Endothelial cell of hepatic sinusoid (primary cell): ENCODE measurements around the gene SLC7A9.
"Not testable (repeated sequence)": the region's sequence is repeated elsewhere in the genome, so short reads cannot be mapped to it uniquely, and the experiment has no call there.

ENCODE experiments used
- in situ Hi-C: cut with HindIII; loops from 2 replicates; pipeline ENCODE4 v1.10.0; 2017; ENCODE audit warnings: low sequenced_read_pairs

Gene SLC7A9

GRCh38 chr19:32886241-32886640, 16.7 kb upstream of the SLC7A9 start:
- in situ Hi-C loops: no loop called here

- in situ Hi-C loops: not testable (repeated sequence)
Observed at GRCh38 chr19:32885255-32885654, 15.7 kb upstream of the SLC7A9 start.

GRCh38 chr19:32881766-32882165, 12.2 kb upstream of the SLC7A9 start:
- in situ Hi-C loops: no loop called here

GRCh38 chr19:32880622-32881021, 11.1 kb upstream of the SLC7A9 start:
- in situ Hi-C loops: no loop called here

GRCh38 chr19:32879741-32880140, 10.2 kb upstream of the SLC7A9 start:
- in situ Hi-C loops: no loop called here

GRCh38 chr19:32878988-32879387, 9.4 kb upstream of the SLC7A9 start:
- in situ Hi-C loops: no loop called here

GRCh38 chr19:32877977-32878745, 8.6 kb upstream of the SLC7A9 start:
- in situ Hi-C loops: no loop called here

GRCh38 chr19:32877323-32877912, 7.9 kb upstream of the SLC7A9 start:
- in situ Hi-C loops: no loop called here

GRCh38 chr19:32876919-32877285, 7.3 kb upstream of the SLC7A9 start:
- in situ Hi-C loops: no loop called here

GRCh38 chr19:32876236-32876918, 6.8 kb upstream of the SLC7A9 start:
- in situ Hi-C loops: no loop called here

- in situ Hi-C loops: no loop called here
Observed at GRCh38 chr19:32875428-32875827, 5.9 kb upstream of the SLC7A9 start.

GRCh38 chr19:32874605-32875004, 5.0 kb upstream of the SLC7A9 start:
- in situ Hi-C loops: no loop called here

- in situ Hi-C loops: no loop called here
Observed at GRCh38 chr19:32873247-32873959, 3.8 kb upstream of the SLC7A9 start.

GRCh38 chr19:32872391-32872790, 2.8 kb upstream of the SLC7A9 start:
- in situ Hi-C loops: no loop called here

GRCh38 chr19:32870981-32871451, 1.4 kb upstream of the SLC7A9 start:
- in situ Hi-C loops: no loop called here

GRCh38 chr19:32869966-32870573, 503 bp upstream of the SLC7A9 start:
- in situ Hi-C loops: no loop called here

- in situ Hi-C loops: no loop called here
Observed at GRCh38 chr19:32868206-32868950, 1.2 kb downstream of the SLC7A9 start.

GRCh38 chr19:32867436-32867835, 2.1 kb downstream of the SLC7A9 start:
- in situ Hi-C loops: not testable (repeated sequence)

- in situ Hi-C loops: no loop called here
Observed at GRCh38 chr19:32866564-32867265, 2.9 kb downstream of the SLC7A9 start.

- in situ Hi-C loops: no loop called here
Observed at GRCh38 chr19:32866061-32866460, 3.5 kb downstream of the SLC7A9 start.
